ENCODE measurements around the gene LRFN3. TPM values are rescaled to one million over a fixed set of nuclear protein-coding genes. Genes with fewer than 3 reads are reported as not detected.
"Not testable (repeated sequence)": the region's sequence is repeated elsewhere in the genome, so short reads cannot be mapped to it uniquely, and the experiment has no call there.

LRFN3 gene
- total RNA-seq, 1 donor from 2014 or later: 21.0 TPM

GRCh38 chr19:35978271-35978670 lies 42.1 kb downstream of the LRFN3 start:
- no peaks in the 10 kb centered on the region for H3K4me1 Mint-ChIP-seq (ENCODE audit: low read depth)
- DNase-seq (ENCODE audit: low spot score): no peak
- H3K27ac Mint-ChIP-seq (ENCODE audit: unreplicated experiment): no peak overlapping the region
- no peaks in the 10 kb centered on the region for H3K36me3 Mint-ChIP-seq (ENCODE audit: low read depth)
- peaks cover 25% of the 10 kb centered on the region for H3K27me3 Mint-ChIP-seq (ENCODE audit: low read depth)
- H3K9me3 Mint-ChIP-seq (ENCODE audit: low read depth): no peaks in the 10 kb centered on the region
- no peak overlapping the region for H3K4me3 Mint-ChIP-seq (ENCODE audit: unreplicated experiment)
- no peak for TF ChIP-seq CTCF (IDR thresholded peaks at IDR 0.05)

GRCh38 chr19:35978832-35979365 lies 42.7 kb downstream of the LRFN3 start:
- H3K27me3 Mint-ChIP-seq (ENCODE audit: low read depth): peaks cover 32% of the 10 kb centered on the region
- no peaks in the 10 kb centered on the region for H3K4me1 Mint-ChIP-seq (ENCODE audit: low read depth)
- DNase-seq (ENCODE audit: low spot score): no peak
- no peak overlapping the region for H3K4me3 Mint-ChIP-seq (ENCODE audit: unreplicated experiment)
- H3K36me3 Mint-ChIP-seq (ENCODE audit: low read depth): no peaks in the 10 kb centered on the region
- H3K27ac Mint-ChIP-seq (ENCODE audit: unreplicated experiment): no peak overlapping the region
- TF ChIP-seq CTCF (IDR thresholded peaks at IDR 0.05): no peak
- H3K9me3 Mint-ChIP-seq (ENCODE audit: low read depth): no peaks in the 10 kb centered on the region

- not testable (repeated sequence) for DNase-seq (ENCODE audit: low spot score); H3K27ac Mint-ChIP-seq (ENCODE audit: unreplicated experiment); H3K4me1 Mint-ChIP-seq (ENCODE audit: low read depth); H3K36me3 Mint-ChIP-seq (ENCODE audit: low read depth); H3K9me3 Mint-ChIP-seq (ENCODE audit: low read depth); H3K4me3 Mint-ChIP-seq (ENCODE audit: unreplicated experiment)
- peaks cover 50% of the 10 kb centered on the region for H3K27me3 Mint-ChIP-seq (ENCODE audit: low read depth)
Observed at GRCh38 chr19:35980997-35981396, 44.8 kb downstream of the LRFN3 start.

GRCh38 chr19:35983177-35983576 lies 47.0 kb downstream of the LRFN3 start:
- H3K27ac Mint-ChIP-seq (ENCODE audit: unreplicated experiment): no peak overlapping the region
- H3K4me1 Mint-ChIP-seq (ENCODE audit: low read depth): peaks cover 4% of the 10 kb centered on the region
- DNase-seq (ENCODE audit: low spot score): no peak
- no peak overlapping the region for H3K4me3 Mint-ChIP-seq (ENCODE audit: unreplicated experiment)
- H3K36me3 Mint-ChIP-seq (ENCODE audit: low read depth): no peaks in the 10 kb centered on the region
- H3K27me3 Mint-ChIP-seq (ENCODE audit: low read depth): peaks cover 42% of the 10 kb centered on the region
- no peaks in the 10 kb centered on the region for H3K9me3 Mint-ChIP-seq (ENCODE audit: low read depth)
- TF ChIP-seq CTCF (IDR thresholded peaks at IDR 0.05): no peak

- Mint-ChIP-seq H3K4me1 (ENCODE audit: low read depth) (peaks cover 4% of the 10 kb centered on the region), H3K36me3 (ENCODE audit: low read depth) (no peaks in the 10 kb centered on the region), H3K9me3 (ENCODE audit: low read depth) (no peaks in the 10 kb centered on the region), H3K4me3 (ENCODE audit: unreplicated experiment) (no peak overlapping the region), H3K27me3 (ENCODE audit: low read depth) (peaks cover 29% of the 10 kb centered on the region), H3K27ac (ENCODE audit: unreplicated experiment) (no peak overlapping the region)
- no peak for DNase-seq (ENCODE audit: low spot score)
- TF ChIP-seq CTCF (IDR thresholded peaks at IDR 0.05): no peak
Observed at GRCh38 chr19:35986111-35986510, 49.9 kb downstream of the LRFN3 start.
